Kidney tubule cell (primary cell): ENCODE measurements around the gene ATP5F1D.

Experiments
- DNase-seq: peaks from one replicate; pipeline ENCODE4 v3.0.0-alpha.2; 2018; ENCODE audit warnings: low spot score

The ATP5F1D gene

GRCh38 chr19:1283207-1283916 is 41.8 kb downstream of the ATP5F1D start:
- no peak for DNase-seq

DNA sequence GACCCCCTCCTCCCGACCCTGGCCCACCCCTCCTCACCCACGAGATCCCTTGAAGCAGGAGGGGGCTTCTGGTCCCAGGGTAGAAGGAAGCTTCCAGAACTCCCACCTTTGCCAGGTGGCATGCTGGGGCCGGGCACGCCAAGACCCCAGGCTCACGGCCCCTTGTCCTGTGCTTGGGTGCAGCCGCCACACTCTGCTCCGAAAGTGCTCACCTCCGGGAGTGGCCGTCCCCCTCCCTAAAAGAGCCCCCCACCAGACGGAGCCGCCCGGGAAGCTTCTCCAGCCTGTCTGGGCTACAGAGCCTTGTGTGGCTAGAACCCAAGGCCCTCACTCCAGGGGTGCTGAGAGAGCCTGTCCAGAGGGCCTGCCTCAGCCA is 42.4 kb downstream of the ATP5F1D start:
- no peak for DNase-seq

GRCh38 chr19:1284293-1284978 is 42.9 kb downstream of the ATP5F1D start:
- DNase-seq = no peak

- DNase-seq = no peak
Measured at GRCh38 chr19:1284979-1285736, 43.6 kb downstream of the ATP5F1D start.

- DNase-seq = no peak
Measured at GRCh38 chr19:1285737-1286360, 44.3 kb downstream of the ATP5F1D start, which contains the start of gene EFNA2. TSS of gene EFNA2 (plus strand) at chr19:1285873. CDS start at chr19:1286169, 296 bp downstream.

GRCh38 chr19:1286487-1287353 is 45.2 kb downstream of the ATP5F1D start:
- DNase-seq = no peak

DNA sequence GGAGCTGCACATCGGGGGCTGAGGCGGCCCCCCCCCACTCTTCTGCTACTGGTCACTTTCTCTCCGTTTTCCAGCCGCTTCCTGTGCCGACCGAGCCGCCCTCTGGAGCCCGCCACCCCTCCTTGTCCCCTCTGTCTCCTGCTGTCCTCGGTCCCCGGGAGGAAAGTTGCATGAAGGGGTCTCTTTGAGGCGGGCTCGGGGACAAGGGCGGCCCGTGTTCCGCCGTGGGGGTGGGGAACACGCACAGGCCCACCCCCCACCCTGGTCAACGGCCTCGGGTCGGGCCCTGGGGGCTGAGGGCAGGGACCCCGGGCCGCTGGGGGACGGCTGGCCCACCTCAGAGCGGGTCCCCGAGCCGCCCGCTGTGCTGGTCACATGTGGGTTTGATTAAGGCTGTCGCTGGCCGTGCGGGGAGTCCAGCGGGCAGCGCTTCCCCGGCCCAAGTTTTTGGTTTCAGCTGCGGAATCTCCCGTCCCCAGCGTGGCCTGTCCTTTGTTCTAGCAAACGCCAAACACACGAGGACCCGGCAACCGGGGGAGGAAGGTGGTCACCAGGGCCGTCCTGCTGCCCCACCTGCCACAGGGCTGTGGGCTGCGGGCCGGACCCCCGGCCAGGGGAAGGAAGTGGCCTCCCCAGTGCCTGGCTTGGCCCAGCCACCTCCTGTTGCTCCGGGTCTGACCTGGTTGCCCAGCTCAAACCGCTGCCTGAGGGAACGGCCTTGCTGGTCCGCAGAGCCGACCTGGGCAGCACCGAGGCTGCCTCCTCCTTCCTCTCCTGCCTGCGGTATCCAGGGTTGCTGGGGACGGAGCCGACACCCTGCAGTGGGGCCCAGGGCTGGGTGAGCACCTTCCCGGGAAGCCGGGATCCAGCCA is 46.0 kb downstream of the ATP5F1D start:
- no peak for DNase-seq

- no peak for DNase-seq
Measured at GRCh38 chr19:1288226-1288612, 46.7 kb downstream of the ATP5F1D start.

GRCh38 chr19:1288833-1289685 is 47.5 kb downstream of the ATP5F1D start:
- DNase-seq = no peak

- no peak for DNase-seq
Measured at GRCh38 chr19:1289686-1290025, 48.1 kb downstream of the ATP5F1D start.

GRCh38 chr19:1290196-1290702 is 48.7 kb downstream of the ATP5F1D start:
- DNase-seq = no peak

- no peak for DNase-seq
Measured at GRCh38 chr19:1290703-1291651, 49.4 kb downstream of the ATP5F1D start.

DNA sequence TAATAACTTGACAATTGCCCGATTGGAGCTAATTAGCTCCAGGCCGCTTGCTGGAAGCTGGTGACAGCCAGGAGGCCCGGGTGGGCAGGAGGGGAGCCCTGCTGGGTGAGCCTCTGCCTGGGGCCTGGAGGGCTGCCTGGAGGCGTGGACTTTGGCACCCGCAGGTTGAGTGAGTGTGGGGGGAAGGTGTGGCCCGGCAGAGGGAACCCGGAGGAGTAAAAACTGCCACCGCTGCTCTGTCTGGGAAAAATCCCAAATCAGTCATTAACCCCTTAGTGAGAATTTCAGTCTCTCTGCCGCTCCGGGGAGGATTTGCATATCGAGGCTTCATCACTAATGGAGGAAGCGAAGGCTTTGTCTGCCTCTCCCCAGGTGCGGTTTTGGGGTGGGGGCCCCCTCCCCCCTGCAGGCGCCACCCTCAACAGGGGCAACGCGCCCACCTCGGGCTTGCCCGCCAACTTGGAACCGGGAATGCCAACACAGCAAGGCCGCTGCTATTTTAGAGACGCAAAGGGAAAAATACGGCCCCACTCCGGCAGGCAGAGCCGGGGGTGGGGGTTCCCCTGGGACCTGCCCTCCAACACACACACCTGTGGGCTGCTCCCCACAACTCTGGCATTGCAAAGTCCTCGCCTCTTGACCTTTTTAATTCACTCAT is 50.3 kb downstream of the ATP5F1D start:
- no peak for DNase-seq

- no peak for DNase-seq
Measured at GRCh38 chr19:1292419-1293151, 51.0 kb downstream of the ATP5F1D start.

DNA sequence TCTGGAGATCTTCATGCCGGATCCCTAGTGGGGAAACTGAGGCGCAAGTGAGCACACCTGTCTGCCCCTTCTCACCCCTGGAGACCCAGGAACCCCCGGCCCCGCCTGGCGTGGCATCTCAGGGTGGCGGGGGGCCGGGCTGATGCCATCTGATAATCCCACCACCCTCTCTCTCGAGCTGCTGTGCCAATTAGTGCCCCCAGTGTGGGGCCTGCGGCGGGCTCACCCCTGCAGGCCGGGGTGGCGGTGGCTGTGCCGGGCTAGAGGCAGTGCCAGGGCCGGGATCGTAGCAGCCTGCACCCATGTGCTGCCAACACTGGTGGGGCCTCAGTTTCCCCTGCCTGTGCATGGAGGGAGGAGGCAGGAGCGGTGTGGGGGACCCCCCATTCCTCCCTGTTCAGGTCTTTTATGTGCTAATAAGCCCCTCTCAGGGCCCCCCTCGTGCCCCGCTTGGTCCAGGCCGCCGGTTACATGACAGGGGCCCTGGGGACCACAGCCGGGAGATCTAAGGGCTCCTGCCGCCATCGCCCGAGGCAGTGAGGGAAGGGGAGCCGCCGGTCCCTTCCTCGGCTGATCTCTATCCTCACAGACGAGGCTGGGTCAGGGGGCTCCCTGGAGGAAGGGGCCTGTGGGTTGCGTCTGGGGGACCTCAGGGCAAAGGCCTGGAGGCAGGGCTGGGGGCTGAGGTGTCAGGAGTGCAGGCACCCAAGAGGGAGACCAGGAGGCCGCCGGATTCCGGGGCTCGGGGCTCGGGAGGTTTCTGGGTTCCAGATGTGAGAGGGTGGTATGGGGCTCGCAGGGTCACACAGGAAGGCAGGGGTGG is 52.4 kb downstream of the ATP5F1D start:
- DNase-seq = no peak
